ENCODE results near the gene TRABD2B.

DNA sequence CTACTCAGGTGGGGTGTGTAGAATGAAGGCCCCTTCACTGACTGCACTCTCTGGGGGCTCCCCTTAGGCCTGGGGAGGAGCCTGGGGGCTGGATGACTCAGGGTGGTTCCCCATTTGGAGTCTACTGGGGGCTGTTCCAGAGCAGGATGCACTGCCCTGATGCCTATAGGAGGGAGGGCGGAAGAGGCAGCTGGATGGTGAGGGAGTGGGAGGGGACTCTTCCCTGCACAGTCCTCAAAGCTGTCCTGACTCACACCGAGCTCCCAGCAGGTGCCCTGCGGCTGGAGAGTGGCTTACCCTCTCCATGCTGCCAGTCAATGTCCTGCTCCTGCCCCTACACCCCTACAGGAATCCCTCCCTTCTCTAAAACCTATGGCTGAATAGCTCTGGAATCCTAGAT, 204.4 kb downstream of the TRABD2B start:
- TF ChIP-seq SP1 (IDR thresholded peaks at IDR 0.05; ENCODE audit: low read depth), result no peak
- TF ChIP-seq, protein P1, sequence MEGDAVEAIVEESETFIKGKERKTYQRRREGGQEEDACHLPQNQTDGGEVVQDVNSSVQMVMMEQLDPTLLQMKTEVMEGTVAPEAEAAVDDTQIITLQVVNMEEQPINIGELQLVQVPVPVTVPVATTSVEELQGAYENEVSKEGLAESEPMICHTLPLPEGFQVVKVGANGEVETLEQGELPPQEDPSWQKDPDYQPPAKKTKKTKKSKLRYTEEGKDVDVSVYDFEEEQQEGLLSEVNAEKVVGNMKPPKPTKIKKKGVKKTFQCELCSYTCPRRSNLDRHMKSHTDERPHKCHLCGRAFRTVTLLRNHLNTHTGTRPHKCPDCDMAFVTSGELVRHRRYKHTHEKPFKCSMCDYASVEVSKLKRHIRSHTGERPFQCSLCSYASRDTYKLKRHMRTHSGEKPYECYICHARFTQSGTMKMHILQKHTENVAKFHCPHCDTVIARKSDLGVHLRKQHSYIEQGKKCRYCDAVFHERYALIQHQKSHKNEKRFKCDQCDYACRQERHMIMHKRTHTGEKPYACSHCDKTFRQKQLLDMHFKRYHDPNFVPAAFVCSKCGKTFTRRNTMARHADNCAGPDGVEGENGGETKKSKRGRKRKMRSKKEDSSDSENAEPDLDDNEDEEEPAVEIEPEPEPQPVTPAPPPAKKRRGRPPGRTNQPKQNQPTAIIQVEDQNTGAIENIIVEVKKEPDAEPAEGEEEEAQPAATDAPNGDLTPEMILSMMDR (IDR thresholded peaks at IDR 0.05 in 2 of 3, conservative IDR thresholded peaks at IDR 0.05 in 1 of 3; ENCODE audit: borderline replicate concordance in 1 of 3, insufficient read depth in 1 of 3, low read depth in 2 of 3, low read length in 2 of 3), result no peak
- TF ChIP-seq EZH2 (IDR thresholded peaks at IDR 0.05), result no peak
- no peak for TF ChIP-seq POLR2A (IDR thresholded peaks at IDR 0.05; ENCODE audit: borderline replicate concordance, extremely low read depth, insufficient read depth, insufficient read length)
- TF ChIP-seq ZNF274 (IDR thresholded peaks at IDR 0.05; ENCODE audit: low read depth, low read length), result no peak
- TF ChIP-seq, protein P2, sequence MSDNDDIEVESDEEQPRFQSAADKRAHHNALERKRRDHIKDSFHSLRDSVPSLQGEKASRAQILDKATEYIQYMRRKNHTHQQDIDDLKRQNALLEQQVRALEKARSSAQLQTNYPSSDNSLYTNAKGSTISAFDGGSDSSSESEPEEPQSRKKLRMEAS (IDR thresholded peaks at IDR 0.05), result no peak
- no peak for TF ChIP-seq POLR2AphosphoS5 (IDR thresholded peaks at IDR 0.05; ENCODE audit: low read depth, low read length)
- no peak for TF ChIP-seq ELF1 (IDR thresholded peaks at IDR 0.05; ENCODE audit: borderline replicate concordance, low read depth)
- TF ChIP-seq RAD21 (IDR thresholded peaks at IDR 0.05; ENCODE audit: low read depth), result no peak
- TF ChIP-seq, protein P3, sequence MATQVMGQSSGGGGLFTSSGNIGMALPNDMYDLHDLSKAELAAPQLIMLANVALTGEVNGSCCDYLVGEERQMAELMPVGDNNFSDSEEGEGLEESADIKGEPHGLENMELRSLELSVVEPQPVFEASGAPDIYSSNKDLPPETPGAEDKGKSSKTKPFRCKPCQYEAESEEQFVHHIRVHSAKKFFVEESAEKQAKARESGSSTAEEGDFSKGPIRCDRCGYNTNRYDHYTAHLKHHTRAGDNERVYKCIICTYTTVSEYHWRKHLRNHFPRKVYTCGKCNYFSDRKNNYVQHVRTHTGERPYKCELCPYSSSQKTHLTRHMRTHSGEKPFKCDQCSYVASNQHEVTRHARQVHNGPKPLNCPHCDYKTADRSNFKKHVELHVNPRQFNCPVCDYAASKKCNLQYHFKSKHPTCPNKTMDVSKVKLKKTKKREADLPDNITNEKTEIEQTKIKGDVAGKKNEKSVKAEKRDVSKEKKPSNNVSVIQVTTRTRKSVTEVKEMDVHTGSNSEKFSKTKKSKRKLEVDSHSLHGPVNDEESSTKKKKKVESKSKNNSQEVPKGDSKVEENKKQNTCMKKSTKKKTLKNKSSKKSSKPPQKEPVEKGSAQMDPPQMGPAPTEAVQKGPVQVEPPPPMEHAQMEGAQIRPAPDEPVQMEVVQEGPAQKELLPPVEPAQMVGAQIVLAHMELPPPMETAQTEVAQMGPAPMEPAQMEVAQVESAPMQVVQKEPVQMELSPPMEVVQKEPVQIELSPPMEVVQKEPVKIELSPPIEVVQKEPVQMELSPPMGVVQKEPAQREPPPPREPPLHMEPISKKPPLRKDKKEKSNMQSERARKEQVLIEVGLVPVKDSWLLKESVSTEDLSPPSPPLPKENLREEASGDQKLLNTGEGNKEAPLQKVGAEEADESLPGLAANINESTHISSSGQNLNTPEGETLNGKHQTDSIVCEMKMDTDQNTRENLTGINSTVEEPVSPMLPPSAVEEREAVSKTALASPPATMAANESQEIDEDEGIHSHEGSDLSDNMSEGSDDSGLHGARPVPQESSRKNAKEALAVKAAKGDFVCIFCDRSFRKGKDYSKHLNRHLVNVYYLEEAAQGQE (IDR thresholded peaks at IDR 0.05; ENCODE audit: low read depth), result no peak

Measured in HCT116 (cell line).